Heart left ventricle (tissue), 16 donors: ENCODE data around the gene UQCC5. TPM values are rescaled to one million over a fixed set of nuclear protein-coding genes. Genes with fewer than 3 reads are reported as not detected.
A peak's percentile ranks its signal among the peaks of the same experiment; 100 is the strongest.

ENCODE experiments used
- ATAC-seq, 4 donors: fragments of 200-7000 bp; cut with Tn5 transposase; one replicate each; pipeline ENCODE4 v1.9.1; 2020 to 2022; ENCODE audit warnings: moderate library complexity in 4 of 4, mild to moderate bottlenecking in 3 of 4, moderate number of reproducible peaks in 1 of 4
- DNase-seq, 5 donors: peaks; one replicate each; pipeline ENCODE4 v3.0.0-alpha.2; 2020
- H3K27ac ChIP-seq, 12 donors: fragments of 200-600 bp; sonication (generic) in 4 of 12; one replicate each; pipeline versions ENCODE4 v1.5.0 to v1.8.0; 2016 to 2022; ENCODE audit warnings: mild to moderate bottlenecking in 2 of 12
- H3K27me3 ChIP-seq, 9 donors: fragments of 200-600 bp; sonication (generic) in 2 of 9; one replicate each; pipeline versions ENCODE4 v1.5.1 to v1.8.0; 2016 to 2022; ENCODE audit warnings: mild to moderate bottlenecking in 3 of 9
- H3K36me3 ChIP-seq, 9 donors: fragments of 200-600 bp; sonication (generic) in 2 of 9; one replicate each; pipeline versions ENCODE4 v1.5.0 to v1.8.0; 2018 to 2022; ENCODE audit warnings: mild to moderate bottlenecking in 2 of 9
- H3K4me1 ChIP-seq, 12 donors: fragments of 200-600 bp; sonication (generic) in 4 of 12; one replicate each; pipeline versions ENCODE4 v1.5.0 to v1.8.0; 2016 to 2022; ENCODE audit warnings: mild to moderate bottlenecking in 3 of 12
- H3K4me3 ChIP-seq, 12 donors: fragments of 200-600 bp; sonication (generic) in 4 of 12; one replicate each; pipeline versions ENCODE4 v1.5.0 to v1.8.0; 2017 to 2022; ENCODE audit warnings: mild to moderate bottlenecking in 9 of 12, moderate library complexity in 4 of 12
- H3K9me3 ChIP-seq, 12 donors: fragments of 200-600 bp; sonication (generic) in 4 of 12; one replicate each; pipeline versions ENCODE4 v1.5.0 to v1.8.0; 2016 to 2022; ENCODE audit warnings: mild to moderate bottlenecking in 1 of 12
- POLR2A ChIP-seq, 2 donors: fragments of 450-650 bp; IDR thresholded peaks; one replicate each; pipeline ENCODE4 v1.6.1; 2017; ENCODE audit warnings: antibody characterized with exemption in 2 of 2, mild to moderate bottlenecking in 2 of 2, moderate library complexity in 2 of 2
- WGBS, 4 donors: extraction: QIAGEN DNeasy Blood & Tissue Kit in 2 of 4; methylation state at CpG; one replicate each; pipeline versions ENCODE4 v1.1.5 to v1.1.7; 2013 to 2018; 5-methylcytosine and 5-hydroxymethylcytosine counted together
- intact Hi-C, 10 donors: fragments of 100-400 bp; cut with DNase I; formaldehyde crosslinking; loops; one replicate each; pipeline versions ENCODE4 v1.11.1 to v1.14.2; 2022
- long read RNA-seq, 3 donors: library from polyadenylated mRNA; unstranded; transcript quantifications; one replicate each; pipeline ENCODE4 v2.0.0, GENCODE V29; 2020 to 2021
- polyA plus RNA-seq, 2 donors: library from polyadenylated mRNA; stranded (reverse); fragments of 200-250 nt; gene quantifications; one replicate each; pipeline ENCODE4 v1.2.3, GENCODE V29; 2013
- total RNA-seq, 9 donors: library from RNA; depleted of rRNA in 2 of 9; stranded (reverse); fragments of >200 nt in 2 of 9; fragmentation: NEBNext Ultra II Directional in 3 of 9; extraction: Animal tissue kit (Norgen Biotek cat#: 25700) in 3 of 9; gene quantifications; one replicate each; pipeline versions ENCODE4 v1.1.0 to v1.2.4, GENCODE V29; 2016 to 2023
- TF ChIP-seq, protein P1 (sequence below), 12 donors: fragments of 200-600 bp; sonication (generic) in 4 of 12; IDR thresholded peaks; one replicate each; pipeline versions ENCODE4 v1.5.0 to v1.8.0; 2018 to 2022; ENCODE audit warnings: antibody characterized with exemption in 12 of 12, mild to moderate bottlenecking in 5 of 12
- donor health status: ischemic (EF 13 %, LVEDD 7.1; RV severe dilation, severe dysfunction).
- donor health status: healthy with polysubstance abuse.
- donor health status: DM: no; HTN: yes; CAD: no.
- donor health status: DM: no; HTN: no; CAD: no.
- donor health status: ischemic (EF 25% LVEDD 6.9; RV normal size, moderate dysfunction).
- donor health status: ischemic (EF 25% LVEDD 5.7; RV mildly dilated, moderate dysfunction).
- donor health status: healthy.
- donor health status: DM: yes; HTN: yes; CAD: no.
- donor health status: ischemic (EF 35%, LVEDD 5.7; RV mildly dilated, moderate dysfunction).
- donor health status: nonischemic (EF 11% LVEDD 7.7; RV severe dilation, severe dysfunction).
- donor health status: DM: yes; HTN: yes; CAD: no.
- donor health status: PGD.
- donor health status: ischemic (EF 29% LVEDD 5.4; RV normal size, mild dysfunction).
- donor health status: nonischemic (EF 23%, LVEDD 6.1; RV moderate dilation, normal function).

UQCC5 gene
- total RNA-seq (10 to 100 TPM in 8 of 9 donors, 1 to 10 TPM in 1; 2.0 to 73.0 (median 59.2) TPM), polyA plus RNA-seq (100 to 1,000 TPM in 1 of 2 donors, 10 to 100 TPM in 1; 45.2 to 113 TPM)
- long read RNA-seq, donor 1, transcript SMIM4-201 (2 exons, 274 nt) = major isoform, 60 of 113 reads
- long read RNA-seq, donor 1, transcript SMIM4-203 (2 exons, 1,770 nt) = minor isoform, 42 of 113 reads
- long read RNA-seq, donor 1, partial matches to known transcripts = 0 of 113 reads
- long read RNA-seq, donor 1, other reads (novel, unspliced or antisense) = 11 of 113 reads
- long read RNA-seq, donor 2, transcript SMIM4-201 (2 exons, 274 nt) = major isoform, 42 of 60 reads
- long read RNA-seq, donor 2, transcript SMIM4-203 (2 exons, 1,770 nt) = minor isoform, 15 of 60 reads
- long read RNA-seq, donor 2, partial matches to known transcripts = 0 of 60 reads
- long read RNA-seq, donor 2, other reads (novel, unspliced or antisense) = 3 of 60 reads
- long read RNA-seq, donor 3, transcript SMIM4-203 (2 exons, 1,770 nt) = major isoform, 52 of 103 reads
- long read RNA-seq, donor 3, transcript SMIM4-201 (2 exons, 274 nt) = minor isoform, 47 of 103 reads
- long read RNA-seq, donor 3, partial matches to known transcripts = 0 of 103 reads
- long read RNA-seq, donor 3, other reads (novel, unspliced or antisense) = 4 of 103 reads

DNA sequence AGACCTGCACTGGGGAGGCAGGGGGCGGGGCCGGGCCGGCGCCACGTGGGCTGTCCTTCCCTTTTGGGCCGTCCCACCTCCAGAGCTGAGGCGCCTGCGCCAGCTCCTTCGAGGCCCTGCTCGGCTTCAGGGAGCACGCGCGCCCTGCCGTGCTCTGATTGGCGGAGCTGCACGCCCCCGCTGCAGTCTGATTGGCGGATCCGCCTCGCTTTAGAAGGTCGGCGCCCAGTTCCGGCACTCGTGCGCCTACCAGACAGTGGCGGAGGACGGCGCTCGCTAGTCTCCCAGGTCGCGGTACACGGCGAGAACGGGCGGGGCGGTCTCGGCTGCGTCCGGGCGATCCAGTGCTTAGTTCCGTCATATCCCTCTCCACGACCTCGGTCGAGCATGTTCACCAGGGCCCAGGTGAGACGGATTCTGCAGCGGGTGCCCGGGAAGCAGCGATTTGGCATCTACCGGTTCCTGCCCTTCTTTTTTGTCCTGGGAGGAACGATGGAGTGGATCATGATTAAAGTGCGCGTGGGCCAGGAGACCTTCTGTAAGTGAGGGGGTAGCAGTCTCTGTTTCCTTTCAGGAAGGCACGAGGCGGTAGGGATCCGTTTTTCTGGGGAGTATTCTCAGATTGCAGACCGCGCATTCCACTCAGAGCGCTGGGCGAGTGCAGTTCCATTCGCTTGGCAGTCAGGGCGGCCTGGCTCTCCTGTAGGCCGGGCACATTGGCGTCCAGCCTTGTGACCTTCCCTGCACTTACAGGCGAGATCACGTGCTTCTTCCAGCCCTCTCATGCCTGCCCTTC is at the start of gene UQCC5:
Gene UQCC5 (plus strand): TSS at position 237 of the 796 bp plus-strand sequence. CDS start 151 bp downstream, at position 388.
- ATAC-seq = peak; percentile 88 to 95 (median 94)
- Histone ChIP-seq H3K27me3 (no peaks in the 10 kb centered on the region), H3K27ac (peak within 1 kb of the TSS; percentile 85 to 97 (median 94)), H3K4me1 (peaks cover 4 to 81% (median 54%) of the 10 kb centered on the region in 12 donors), H3K9me3 (no peaks in the 10 kb centered on the region), H3K36me3 (peaks cover 0 to 25% (median 15%) of the 10 kb centered on the region in 9 donors), H3K4me3 (peak within 1 kb of the TSS; percentile 47 to 88 (median 72))
- peak; percentile 98 to 99 (median 99) for DNase-seq
- intact Hi-C loops = loop anchor here in 7 of 10 donors (2.0 to 5.0 kb wide), 5 partner anchors 54 to 146 kb away; partner anchors contain the start of gene NISCH (in 1 of the 7)
- TF ChIP-seq, protein P1, sequence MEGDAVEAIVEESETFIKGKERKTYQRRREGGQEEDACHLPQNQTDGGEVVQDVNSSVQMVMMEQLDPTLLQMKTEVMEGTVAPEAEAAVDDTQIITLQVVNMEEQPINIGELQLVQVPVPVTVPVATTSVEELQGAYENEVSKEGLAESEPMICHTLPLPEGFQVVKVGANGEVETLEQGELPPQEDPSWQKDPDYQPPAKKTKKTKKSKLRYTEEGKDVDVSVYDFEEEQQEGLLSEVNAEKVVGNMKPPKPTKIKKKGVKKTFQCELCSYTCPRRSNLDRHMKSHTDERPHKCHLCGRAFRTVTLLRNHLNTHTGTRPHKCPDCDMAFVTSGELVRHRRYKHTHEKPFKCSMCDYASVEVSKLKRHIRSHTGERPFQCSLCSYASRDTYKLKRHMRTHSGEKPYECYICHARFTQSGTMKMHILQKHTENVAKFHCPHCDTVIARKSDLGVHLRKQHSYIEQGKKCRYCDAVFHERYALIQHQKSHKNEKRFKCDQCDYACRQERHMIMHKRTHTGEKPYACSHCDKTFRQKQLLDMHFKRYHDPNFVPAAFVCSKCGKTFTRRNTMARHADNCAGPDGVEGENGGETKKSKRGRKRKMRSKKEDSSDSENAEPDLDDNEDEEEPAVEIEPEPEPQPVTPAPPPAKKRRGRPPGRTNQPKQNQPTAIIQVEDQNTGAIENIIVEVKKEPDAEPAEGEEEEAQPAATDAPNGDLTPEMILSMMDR (IDR thresholded peaks at IDR 0.05) = peak in 4 of 12 donors; percentile 6 to 32 (median 23)
- TF ChIP-seq POLR2A (IDR thresholded peaks at IDR 0.05) = peak; percentile 96 to 100
- WGBS, 4 donors = 0% methylated on average over 33 to 65 of the region's 65 CpGs

GRCh38 chr3:52487050-52487787 is 49.2 kb upstream of the UQCC5 start:
- Histone ChIP-seq H3K27ac (no peak overlapping the region), H3K4me1 (peaks cover 8 to 66% (median 43%) of the 10 kb centered on the region in 12 donors), H3K9me3 (no peaks in the 10 kb centered on the region), H3K36me3 (peaks cover 0 to 91% (median 76%) of the 10 kb centered on the region in 9 donors), H3K4me3 (no peak overlapping the region), H3K27me3 (no peaks in the 10 kb centered on the region)
- intact Hi-C loops = loop anchor here in 1 of 10 donors (5.0 kb wide), 1 partner anchor 40 kb away; no protein-coding TSS in a partner anchor
- 88 to 90% (median 88%) methylated on average over 29 to 31 of the region's 31 CpGs for whole genome bisulfite sequencing, 4 donors
- DNase-seq (no peak), ATAC-seq (no peak)
- no peak for TF ChIP-seq POLR2A (IDR thresholded peaks at IDR 0.05)
- TF ChIP-seq, protein P1 (IDR thresholded peaks at IDR 0.05) = no peak

DNA sequence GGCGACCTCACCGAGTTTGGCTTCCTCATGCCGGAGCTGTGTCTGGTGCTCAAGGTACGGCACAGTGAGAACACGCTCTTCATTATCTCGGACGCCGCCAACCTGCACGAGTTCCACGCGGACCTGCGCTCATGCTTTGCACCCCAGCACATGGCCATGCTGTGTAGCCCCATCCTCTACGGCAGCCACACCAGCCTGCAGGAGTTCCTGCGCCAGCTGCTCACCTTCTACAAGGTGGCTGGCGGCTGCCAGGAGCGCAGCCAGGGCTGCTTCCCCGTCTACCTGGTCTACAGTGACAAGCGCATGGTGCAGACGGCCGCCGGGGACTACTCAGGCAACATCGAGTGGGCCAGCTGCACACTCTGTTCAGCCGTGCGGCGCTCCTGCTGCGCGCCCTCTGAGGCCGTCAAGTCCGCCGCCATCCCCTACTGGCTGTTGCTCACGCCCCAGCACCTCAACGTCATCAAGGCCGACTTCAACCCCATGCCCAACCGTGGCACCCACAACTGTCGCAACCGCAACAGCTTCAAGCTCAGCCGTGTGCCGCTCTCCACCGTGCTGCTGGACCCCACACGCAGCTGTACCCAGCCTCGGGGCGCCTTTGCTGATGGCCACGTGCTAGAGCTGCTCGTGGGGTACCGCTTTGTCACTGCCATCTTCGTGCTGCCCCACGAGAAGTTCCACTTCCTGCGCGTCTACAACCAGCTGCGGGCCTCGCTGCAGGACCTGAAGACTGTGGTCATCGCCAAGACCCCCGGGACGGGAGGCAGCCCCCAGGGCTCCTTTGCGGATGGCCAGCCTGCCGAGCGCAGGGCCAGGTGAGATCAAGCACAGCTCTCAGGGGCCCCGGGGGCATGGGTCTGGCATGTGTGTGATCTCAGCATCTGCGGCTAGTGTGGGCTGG is 48.4 kb upstream of the UQCC5 start:
- no peaks in the 10 kb centered on the region for H3K27me3 ChIP-seq
- peaks cover 0 to 91% (median 77%) of the 10 kb centered on the region in 9 donors for H3K36me3 ChIP-seq
- no peak for DNase-seq
- H3K9me3 ChIP-seq = no peaks in the 10 kb centered on the region
- H3K4me3 ChIP-seq = no peak overlapping the region
- WGBS, 4 donors = 94 to 96% (median 96%) methylated on average over 53 to 59 of the region's 59 CpGs
- TF ChIP-seq, protein P1 (IDR thresholded peaks at IDR 0.05) = no peak
- TF ChIP-seq POLR2A (IDR thresholded peaks at IDR 0.05) = no peak
- ATAC-seq = no peak
- H3K4me1 ChIP-seq = peaks cover 8 to 67% (median 43%) of the 10 kb centered on the region in 12 donors
- peak overlapping the region in 1 of 12 donors; percentile 25 for H3K27ac ChIP-seq
- intact Hi-C loops = loop anchor here in 1 of 10 donors (5.0 kb wide), 1 partner anchor 39 kb away; no protein-coding TSS in a partner anchor
